K562 (cell line): ENCODE results near the gene SLC25A4. TPM values are rescaled to one million over a fixed set of nuclear protein-coding genes. Genes with fewer than 3 reads are reported as not detected.

Experiments used
- ATAC-seq: fragments of 200-7000 bp; cut with Tn5 transposase; 3 replicates; pipeline ENCODE4 v1.9.1; 2020; ENCODE audit warnings: moderate library complexity
- BruUV-seq: library from RNA; stranded (reverse); fragments of 400-500 nt; replicated peaks from 2 replicates; lab custom pipeline; 2021; lab: Mats Ljungman, UMichigan
- CTCF ChIA-PET: fragments of 300-600 bp; formaldehyde crosslinking; extraction: SDS; loops from one replicate; lab custom pipeline; 2021; ENCODE audit warnings: low intra/inter-chr PET ratio; lab: Yijun Ruan, JAX
- POLR2A ChIA-PET: fragments of 300-600, 350-650 bp; sonication (Branson Sonifier 250); formaldehyde crosslinking; extraction: SDS; loops from one replicate; lab custom pipeline; 2021; ENCODE audit warnings: antibody characterized with exemption, inconsistent platforms; lab: Yijun Ruan, JAX
- DNase-seq, 4 experiments: peaks; one replicate each; pipeline versions ENCODE4 v3.0.0 to v3.0.0-alpha.2; 2011 to 2018; ENCODE audit warnings: low spot score in 3 of 4, mixed read lengths in 3 of 4; ENCODE audit errors: extremely low read depth in 1 of 4
- FAIRE-seq: peaks from 2 replicates; lab custom pipeline; 2011; peaks lifted over from hg19 to GRCh38; lab: Jason Lieb, UNC
- H2AFZ ChIP-seq: 2 replicates; pipeline ENCODE4 v1.6.0; 2011; ENCODE audit warnings: low read depth, low read length, control low read depth, inconsistent platforms
- H3K27ac ChIP-seq: fragments of 200-600 bp; 3 replicates; pipeline ENCODE4 v1.8.0; 2011; ENCODE audit warnings: low read depth, mild to moderate bottlenecking, control low read depth, inconsistent platforms, low read length, moderate library complexity, mixed read lengths; ENCODE audit errors: extremely low read depth
- H3K27me3 ChIP-seq, 2 experiments: fragments of 300-600 bp in 1 of 2; 2 replicates in 1 of 2; 3 replicates in 1 of 2; pipeline versions ENCODE4 v1.6.0 to v1.8.0; 2011; ENCODE audit warnings: inconsistent platforms in 2 of 2, low read length in 2 of 2, mild to moderate bottlenecking in 1 of 2, mixed read lengths in 1 of 2, moderate library complexity in 1 of 2; ENCODE audit not compliant: control insufficient read depth in 2 of 2, insufficient read depth in 2 of 2
- H3K36me3 ChIP-seq: fragments of 300-600 bp; 3 replicates; pipeline ENCODE4 v1.8.0; 2011; ENCODE audit warnings: mild to moderate bottlenecking, low read length, inconsistent platforms; ENCODE audit not compliant: control insufficient read depth, insufficient read depth
- H3K4me1 ChIP-seq, 2 experiments: fragments of 200-600 bp in 1 of 2; replicated peaks in 1 of 2; 2 replicates in 1 of 2; 3 replicates in 1 of 2; pipeline versions ENCODE4 v1.5.1 to v1.8.0; 2011; ENCODE audit warnings: inconsistent platforms in 2 of 2, low read length in 2 of 2, mild to moderate bottlenecking in 1 of 2, mixed read lengths in 1 of 2, moderate library complexity in 1 of 2; ENCODE audit not compliant: control insufficient read depth in 2 of 2, insufficient read depth in 2 of 2
- H3K4me2 ChIP-seq: 2 replicates; pipeline ENCODE4 v1.6.1; 2011; ENCODE audit warnings: low read length, control low read depth, inconsistent platforms, mixed read lengths; ENCODE audit not compliant: insufficient read depth
- H3K4me3 ChIP-seq: fragments of 200-600 bp; sonication (generic), shearing (Covaris generic); 2 replicates; pipeline ENCODE4 v1.5.1; 2016; ENCODE audit warnings: control low read depth, inconsistent platforms
- H3K79me2 ChIP-seq: fragments of 200-600 bp; 3 replicates; pipeline ENCODE4 v1.8.0; 2011; ENCODE audit warnings: low read length, inconsistent platforms; ENCODE audit not compliant: control insufficient read depth, insufficient read depth
- H3K9ac ChIP-seq, 2 experiments: 2 replicates each; pipeline versions ENCODE4 v1.6.0 to v1.6.1; 2011; ENCODE audit warnings: low read depth in 2 of 2, low read length in 2 of 2, control low read depth in 1 of 2, inconsistent platforms in 1 of 2, mild to moderate bottlenecking in 1 of 2, mixed read lengths in 1 of 2; ENCODE audit not compliant: insufficient read depth in 1 of 2
- H3K9me1 ChIP-seq: one replicate; pipeline ENCODE4 v1.6.0; 2011; ENCODE audit warnings: inconsistent platforms, mild to moderate bottlenecking, low read length, moderate library complexity; ENCODE audit not compliant: control insufficient read depth, insufficient read depth
- H3K9me3 ChIP-seq: replicated peaks from 2 replicates; pipeline ENCODE4 v1.5.1; 2011; ENCODE audit warnings: low read depth, low read length, inconsistent platforms; ENCODE audit not compliant: control insufficient read depth, insufficient read depth
- H4K20me1 ChIP-seq: replicated peaks from 2 replicates; pipeline ENCODE4 v1.6.1; 2011; ENCODE audit warnings: low read length, inconsistent platforms, mixed read lengths; ENCODE audit not compliant: control insufficient read depth, insufficient read depth
- ADNP ChIP-seq: fragments of 200-800 bp; sonication (Bioruptor generic); IDR thresholded peaks from 2 replicates; pipeline ENCODE4 v1.6.1; 2016; ENCODE audit warnings: missing genetic modification characterization, missing compliant biosample characterization
- CBFA2T2 ChIP-seq: fragments of 450-650 bp; conservative IDR thresholded peaks from 2 replicates; pipeline ENCODE4 v1.6.1; 2017; ENCODE audit warnings: mild to moderate bottlenecking
- MEIS2 ChIP-seq: fragments of 450-650 bp; IDR thresholded peaks from 2 replicates; pipeline ENCODE4 v1.6.1; 2014; ENCODE audit warnings: mild to moderate bottlenecking; ENCODE audit not compliant: partially characterized antibody
- TAF1 ChIP-seq: IDR thresholded peaks from 2 replicates; pipeline ENCODE4 v1.6.1; 2011; ENCODE audit warnings: mild to moderate bottlenecking, low read length, moderate library complexity; ENCODE audit not compliant: insufficient read depth, control insufficient read depth, severe bottlenecking; ENCODE audit errors: extremely low read depth
- ZNF408 ChIP-seq: fragments of 250-450 bp; sonication (Bioruptor Pico); IDR thresholded peaks from 2 replicates; pipeline ENCODE4 v1.4.0; 2020; ENCODE audit warnings: low read depth, mild to moderate bottlenecking, moderate library complexity
- ZNF507 ChIP-seq: conservative IDR thresholded peaks from 2 replicates; pipeline ENCODE4 v1.6.1; 2017; ENCODE audit warnings: missing genetic modification characterization, missing compliant biosample characterization
- ZNF75A ChIP-seq: fragments of 450-650 bp; formaldehyde crosslinking; IDR thresholded peaks from 2 replicates; pipeline ENCODE4 v1.4.0; 2020; ENCODE audit warnings: mild to moderate bottlenecking
- WGBS: fragments of 100-300 bp; shearing (Covaris generic); methylation state at CpG from one replicate; pipeline ENCODE4 v1.1.6; 2016; ENCODE audit warnings: low coverage, mixed read lengths; ENCODE audit not compliant: insufficient coverage; ENCODE audit errors: missing lambda C conversion rate; 5-methylcytosine and 5-hydroxymethylcytosine counted together
- in situ Hi-C: fragments of 300-500 bp; cut with MboI; formaldehyde crosslinking; loops from 4 replicates; pipeline ENCODE4 v1.15.0; 2018; ENCODE audit warnings: inconsistent platforms, mixed read lengths
- intact Hi-C: fragments of 100-400 bp; cut with micrococcal nuclease; formaldehyde crosslinking; loops from 2 replicates; pipeline ENCODE4 v1.14.2; 2022
- polyA plus RNA-seq, 8 experiments: library from polyadenylated mRNA; depleted of rRNA in 4 of 8; stranded (reverse) in 5 of 8; unstranded in 3 of 8; fragments of >200 nt; fragmentation: Nextera tagmentation in 2 of 8; fragmentation: Illumina TruSeq in 1 of 8; extraction: Ambion mirVana in 2 of 8; extraction: Trizol in 1 of 8; gene quantifications; 2 replicates each; pipeline versions ENCODE4 v1.2.1 to v1.2.3, GENCODE V29; 2011 to 2014; ENCODE audit warnings: inconsistent platforms in 1 of 8, missing spikeins in 1 of 8
- total RNA-seq, 7 experiments: library from RNA; depleted of rRNA in 6 of 7; stranded (reverse); fragments of >200 nt in 6 of 7; fragmentation: Illumina TruSeq in 2 of 7; extraction: Trizol in 2 of 7; gene quantifications; 2 replicates each; pipeline versions ENCODE4 v1.2.1 to v1.2.3, GENCODE V29; 2011 to 2021; ENCODE audit warnings: low replicate concordance in 1 of 7

SLC25A4 gene
- total and polyA plus RNA-seq, 9 of the 15 experiments (the other 6 are each of a cell fraction or from before 2014, with no cell fraction given): 8.3 to 28.6 (median 19.5) TPM

GRCh38 chr4:185124006-185124405, 19.1 kb upstream of the SLC25A4 start:
- no peaks in the 10 kb centered on the region for H3K79me2 ChIP-seq
- no peaks in the 10 kb centered on the region for H4K20me1 ChIP-seq
- TF ChIP-seq TAF1 (no peak), CBFA2T2 (no peak), ADNP (tag) (no peak), ZNF408 (CRISPR knock-in tag) (no peak), MEIS2 (no peak), ZNF507 (tag) (no peak), ZNF75A (CRISPR knock-in tag) (no peak)
- in situ Hi-C loops: no loop called here
- no peak overlapping the region for H3K9ac ChIP-seq
- H3K27ac ChIP-seq: no peak overlapping the region
- H3K36me3 ChIP-seq: no peaks in the 10 kb centered on the region
- intact Hi-C loops: no loop called here
- WGBS: 4% methylated on average over 3 of the region's 3 CpGs
- H3K9me1 ChIP-seq: no peaks in the 10 kb centered on the region
- POLR2A ChIA-PET: no interaction called here
- no peak overlapping the region for H3K4me3 ChIP-seq
- H3K4me2 ChIP-seq: no peak overlapping the region
- H3K27me3 ChIP-seq: no peaks in the 10 kb centered on the region
- no peak overlapping the region for H2AFZ ChIP-seq
- H3K4me1 ChIP-seq: peaks cover 0 to 14% of the 10 kb centered on the region in 2 experiments; a peak in 3 of 5 replicates
- DNase-seq (no peak), FAIRE-seq (no peak), ATAC-seq (no peak)
- no peaks in the 10 kb centered on the region; the same call in 1 of the 2 replicates for H3K9me3 ChIP-seq
- BruUV-seq: no TSS peak
- CTCF ChIA-PET: no interaction called here
